Measurements from ENCODE around the gene LAMP5.

Gene LAMP5

GRCh38 chr20:9574181-9574580 is 59.8 kb downstream of the LAMP5 start:
- peaks cover 60% of the 10 kb centered on the region for H3K4me1 ChIP-seq (ENCODE audit: control insufficient read depth, low read depth, low read length)
- peak overlapping the region; percentile 12 for H3K4me3 ChIP-seq (ENCODE audit: low read length)
- H3K36me3 ChIP-seq (ENCODE audit: control insufficient read depth, low read depth, low read length), result no peaks in the 10 kb centered on the region
- peaks cover 35% of the 10 kb centered on the region for H3K27me3 ChIP-seq (ENCODE audit: control insufficient read depth, insufficient read depth, low read length)
- no peak overlapping the region for H3K27ac ChIP-seq (ENCODE audit: low read length)
- H3K9ac ChIP-seq (ENCODE audit: low read length), result no peak overlapping the region
- H3K9me3 ChIP-seq (ENCODE audit: control insufficient read depth, low read depth, low read length), result no peaks in the 10 kb centered on the region

DNA sequence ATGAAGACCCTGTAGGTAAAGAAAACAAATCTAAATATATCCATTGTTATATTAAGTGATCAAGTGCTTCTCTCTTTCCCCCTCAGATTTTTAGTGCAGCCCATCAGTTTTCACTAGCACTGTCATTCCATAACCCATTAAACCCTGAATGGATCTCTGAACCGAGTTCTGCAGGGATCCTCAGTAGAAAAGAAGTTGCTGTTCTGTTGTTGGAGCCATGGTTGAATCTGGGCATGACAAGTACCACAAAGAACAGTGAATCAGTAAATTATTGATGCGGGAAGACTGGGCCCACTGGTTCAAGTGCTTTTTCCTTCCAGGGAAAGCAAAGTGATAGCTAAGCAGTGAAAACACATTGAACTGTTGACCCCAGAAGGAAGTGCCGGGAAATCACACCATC is 60.4 kb downstream of the LAMP5 start:
- H3K9ac ChIP-seq (ENCODE audit: low read length), result no peak overlapping the region

GRCh38 chr20:9575836-9576235 is 61.4 kb downstream of the LAMP5 start:
- Histone ChIP-seq H3K36me3 (ENCODE audit: control insufficient read depth, low read depth, low read length) (no peaks in the 10 kb centered on the region), H3K27me3 (ENCODE audit: control insufficient read depth, insufficient read depth, low read length) (peaks cover 28% of the 10 kb centered on the region), H3K4me3 (ENCODE audit: low read length) (no peak overlapping the region), H3K27ac (ENCODE audit: low read length) (no peak overlapping the region), H3K9ac (ENCODE audit: low read length) (no peak overlapping the region), H3K4me1 (ENCODE audit: control insufficient read depth, low read depth, low read length) (peaks cover 60% of the 10 kb centered on the region), H3K9me3 (ENCODE audit: control insufficient read depth, low read depth, low read length) (no peaks in the 10 kb centered on the region)

More for the DNA sequence above, 60.4 kb downstream of the LAMP5 start:
- Histone ChIP-seq H3K4me1 (ENCODE audit: control insufficient read depth, low read depth, low read length) (peaks cover 60% of the 10 kb centered on the region), H3K4me3 (ENCODE audit: low read length) (peak overlapping the region; percentile 12), H3K27me3 (ENCODE audit: control insufficient read depth, insufficient read depth, low read length) (peaks cover 35% of the 10 kb centered on the region), H3K27ac (ENCODE audit: low read length) (no peak overlapping the region), H3K36me3 (ENCODE audit: control insufficient read depth, low read depth, low read length) (no peaks in the 10 kb centered on the region), H3K9me3 (ENCODE audit: control insufficient read depth, low read depth, low read length) (no peaks in the 10 kb centered on the region)

DNA sequence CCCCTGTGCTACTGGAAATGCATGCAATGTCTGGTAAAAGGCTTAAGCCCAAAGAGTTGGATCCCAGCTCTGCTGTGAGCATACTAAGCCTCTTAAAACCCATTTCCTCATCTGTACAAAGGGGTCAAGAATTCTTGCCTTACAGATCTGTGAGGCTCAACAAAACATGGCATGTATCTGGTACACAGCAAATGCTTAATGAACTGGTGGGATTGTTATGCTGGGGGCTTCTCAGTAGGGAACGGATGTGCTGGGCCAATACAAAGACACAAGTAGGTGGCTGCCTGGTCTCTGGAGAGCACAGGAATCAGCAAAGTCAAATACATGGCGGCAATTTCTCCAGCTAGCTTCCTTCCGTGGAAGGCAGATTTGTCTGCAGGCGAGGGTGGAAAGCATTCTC is 62.3 kb downstream of the LAMP5 start:
- H3K4me1 ChIP-seq (ENCODE audit: control insufficient read depth, low read depth, low read length), result peaks cover 52% of the 10 kb centered on the region
- H3K27ac ChIP-seq (ENCODE audit: low read length), result no peak overlapping the region
- no peaks in the 10 kb centered on the region for H3K9me3 ChIP-seq (ENCODE audit: control insufficient read depth, low read depth, low read length)
- H3K9ac ChIP-seq (ENCODE audit: low read length), result no peak overlapping the region
- H3K36me3 ChIP-seq (ENCODE audit: control insufficient read depth, low read depth, low read length), result no peaks in the 10 kb centered on the region
- H3K4me3 ChIP-seq (ENCODE audit: low read length), result no peak overlapping the region
- H3K27me3 ChIP-seq (ENCODE audit: control insufficient read depth, insufficient read depth, low read length), result peaks cover 24% of the 10 kb centered on the region

GRCh38 chr20:9577397-9577796 is 63.0 kb downstream of the LAMP5 start:
- Histone ChIP-seq H3K27me3 (ENCODE audit: control insufficient read depth, insufficient read depth, low read length) (peaks cover 24% of the 10 kb centered on the region), H3K9ac (ENCODE audit: low read length) (no peak overlapping the region), H3K4me1 (ENCODE audit: control insufficient read depth, low read depth, low read length) (peaks cover 45% of the 10 kb centered on the region), H3K36me3 (ENCODE audit: control insufficient read depth, low read depth, low read length) (no peaks in the 10 kb centered on the region), H3K4me3 (ENCODE audit: low read length) (no peak overlapping the region), H3K9me3 (ENCODE audit: control insufficient read depth, low read depth, low read length) (no peaks in the 10 kb centered on the region), H3K27ac (ENCODE audit: low read length) (no peak overlapping the region)

GRCh38 chr20:9578594-9578993 is 64.2 kb downstream of the LAMP5 start:
- Histone ChIP-seq H3K4me1 (ENCODE audit: control insufficient read depth, low read depth, low read length) (peaks cover 34% of the 10 kb centered on the region), H3K9ac (ENCODE audit: low read length) (no peak overlapping the region), H3K4me3 (ENCODE audit: low read length) (no peak overlapping the region), H3K36me3 (ENCODE audit: control insufficient read depth, low read depth, low read length) (no peaks in the 10 kb centered on the region), H3K27me3 (ENCODE audit: control insufficient read depth, insufficient read depth, low read length) (peaks cover 19% of the 10 kb centered on the region), H3K27ac (ENCODE audit: low read length) (no peak overlapping the region), H3K9me3 (ENCODE audit: control insufficient read depth, low read depth, low read length) (no peaks in the 10 kb centered on the region)

All from iPS-18a (cell line).